Stimulated activated CD8-positive, alpha-beta memory T cell treated with anti-CD3 and anti-CD28 coated beads, Interleukin-12 subunit alpha, Interleukin-12 subunit beta, amount 100 ng/mL, for 24 hours (primary cell): Measurements from ENCODE around the gene ICA1.
"Not testable (repeated sequence)": the region's sequence is repeated elsewhere in the genome, so short reads cannot be mapped to it uniquely, and the experiment has no call there.

ENCODE experiments used
- DNase-seq: peaks from one replicate; pipeline ENCODE4 v3.0.0-alpha.2; 2020; ENCODE audit errors: extremely low read depth

The ICA1 gene

GRCh38 chr7:8263048-8263447 lies 1.1 kb upstream of the ICA1 start:
- DNase-seq: no peak

GRCh38 chr7:8260871-8261694 lies 884 bp downstream of the ICA1 start:
- no peak for DNase-seq

GRCh38 chr7:8259586-8260222 lies 2.3 kb downstream of the ICA1 start:
- DNase-seq: no peak

- no peak for DNase-seq
Measured at GRCh38 chr7:8258734-8259133, 3.2 kb downstream of the ICA1 start.

GRCh38 chr7:8258166-8258565 lies 3.8 kb downstream of the ICA1 start:
- no peak for DNase-seq

GRCh38 chr7:8255680-8256655 lies 6.0 kb downstream of the ICA1 start:
- no peak for DNase-seq

- DNase-seq: no peak
Measured at GRCh38 chr7:8254667-8255066, 7.3 kb downstream of the ICA1 start.

- no peak for DNase-seq
Measured at GRCh38 chr7:8254215-8254614, 7.8 kb downstream of the ICA1 start.

- no peak for DNase-seq
Measured at GRCh38 chr7:8251195-8251594, 10.8 kb downstream of the ICA1 start.

- no peak for DNase-seq
Measured at GRCh38 chr7:8250547-8250946, 11.4 kb downstream of the ICA1 start.

- DNase-seq: no peak
Measured at GRCh38 chr7:8249121-8249520, 12.8 kb downstream of the ICA1 start.

GRCh38 chr7:8246020-8246419 lies 15.9 kb downstream of the ICA1 start:
- no peak for DNase-seq

- not testable (repeated sequence) for DNase-seq
Measured at GRCh38 chr7:8245032-8245431, 16.9 kb downstream of the ICA1 start.

GRCh38 chr7:8243059-8243458 lies 18.9 kb downstream of the ICA1 start:
- DNase-seq: not testable (repeated sequence)

- not testable (repeated sequence) for DNase-seq
Measured at GRCh38 chr7:8239702-8240362, 22.1 kb downstream of the ICA1 start.

GRCh38 chr7:8236780-8237407 lies 25.1 kb downstream of the ICA1 start:
- DNase-seq: no peak

GRCh38 chr7:8232999-8233847 lies 28.7 kb downstream of the ICA1 start:
- DNase-seq: no peak

- no peak for DNase-seq
Measured at GRCh38 chr7:8229927-8230326, 32.0 kb downstream of the ICA1 start.

- no peak for DNase-seq
Measured at GRCh38 chr7:8228766-8229674, 32.9 kb downstream of the ICA1 start.
